Measurements from ENCODE around the gene GBA2.

Gene GBA2

GRCh38 chr9:35748858-35749514 is at the start of gene GBA2, which contains the start of gene RGP1:
GBA2 (minus strand) TSS chr9:35749228; CDS start chr9:35748704, 524 bp downstream.
RGP1 (plus strand) TSS chr9:35749287; CDS start chr9:35749756, 469 bp downstream.
- Mint-ChIP-seq H3K4me1 (ENCODE audit: low read depth) (peaks cover 39% of the 10 kb centered on the region), H3K27ac (peak within 1 kb of the TSS; percentile 85), H3K4me3 (peak within 1 kb of the TSS; percentile 89), H3K36me3 (ENCODE audit: low read depth) (peaks cover 23% of the 10 kb centered on the region), H3K9me3 (no peaks in the 10 kb centered on the region), H3K27me3 (no peaks in the 10 kb centered on the region)

GRCh38 chr9:35797311-35798109 is 48.5 kb upstream of the GBA2 start:
- Mint-ChIP-seq H3K4me3 (no peak overlapping the region), H3K9me3 (no peaks in the 10 kb centered on the region), H3K27ac (no peak overlapping the region), H3K4me1 (ENCODE audit: low read depth) (peaks cover 26% of the 10 kb centered on the region), H3K27me3 (no peaks in the 10 kb centered on the region), H3K36me3 (ENCODE audit: low read depth) (peaks cover 23% of the 10 kb centered on the region)

- Mint-ChIP-seq H3K9me3 (no peaks in the 10 kb centered on the region), H3K4me1 (ENCODE audit: low read depth) (peaks cover 26% of the 10 kb centered on the region), H3K27ac (no peak overlapping the region), H3K36me3 (ENCODE audit: low read depth) (peaks cover 10% of the 10 kb centered on the region), H3K4me3 (no peak overlapping the region), H3K27me3 (no peaks in the 10 kb centered on the region)
Observed at GRCh38 chr9:35795695-35796094, 46.7 kb upstream of the GBA2 start.

GRCh38 chr9:35793461-35793860 is 44.4 kb upstream of the GBA2 start:
- Mint-ChIP-seq H3K27ac (no peak overlapping the region), H3K9me3 (no peaks in the 10 kb centered on the region), H3K27me3 (no peaks in the 10 kb centered on the region), H3K4me1 (ENCODE audit: low read depth) (peaks cover 15% of the 10 kb centered on the region), H3K4me3 (no peak overlapping the region), H3K36me3 (ENCODE audit: low read depth) (peaks cover 9% of the 10 kb centered on the region)

GRCh38 chr9:35792826-35793225 is 43.8 kb upstream of the GBA2 start:
- Mint-ChIP-seq H3K36me3 (ENCODE audit: low read depth) (peaks cover 11% of the 10 kb centered on the region), H3K9me3 (no peaks in the 10 kb centered on the region), H3K27ac (no peak overlapping the region), H3K4me1 (ENCODE audit: low read depth) (peaks cover 9% of the 10 kb centered on the region), H3K27me3 (no peaks in the 10 kb centered on the region), H3K4me3 (no peak overlapping the region)

GRCh38 chr9:35792024-35792813 is 43.2 kb upstream of the GBA2 start:
- Mint-ChIP-seq H3K27me3 (no peaks in the 10 kb centered on the region), H3K9me3 (no peaks in the 10 kb centered on the region), H3K36me3 (ENCODE audit: low read depth) (peaks cover 15% of the 10 kb centered on the region), H3K27ac (no peak overlapping the region), H3K4me3 (no peak overlapping the region), H3K4me1 (ENCODE audit: low read depth) (peaks cover 4% of the 10 kb centered on the region)

GRCh38 chr9:35791297-35791921 is 42.4 kb upstream of the GBA2 start, which contains the start of gene NPR2:
NPR2 (plus strand) TSS chr9:35791591; CDS start chr9:35792409, 818 bp downstream.
- peaks cover 18% of the 10 kb centered on the region for H3K36me3 Mint-ChIP-seq (ENCODE audit: low read depth)
- no peaks in the 10 kb centered on the region for H3K4me1 Mint-ChIP-seq (ENCODE audit: low read depth)
- no peak within 1 kb of the TSS for H3K27ac Mint-ChIP-seq
- H3K9me3 Mint-ChIP-seq = no peaks in the 10 kb centered on the region
- no peaks in the 10 kb centered on the region for H3K27me3 Mint-ChIP-seq
- H3K4me3 Mint-ChIP-seq = no peak within 1 kb of the TSS

GRCh38 chr9:35790385-35791296 is 41.6 kb upstream of the GBA2 start:
- H3K27ac Mint-ChIP-seq = no peak overlapping the region
- no peak overlapping the region for H3K4me3 Mint-ChIP-seq
- peaks cover 25% of the 10 kb centered on the region for H3K36me3 Mint-ChIP-seq (ENCODE audit: low read depth)
- H3K27me3 Mint-ChIP-seq = no peaks in the 10 kb centered on the region
- H3K9me3 Mint-ChIP-seq = no peaks in the 10 kb centered on the region
- H3K4me1 Mint-ChIP-seq (ENCODE audit: low read depth) = no peaks in the 10 kb centered on the region

- no peak overlapping the region for H3K4me3 Mint-ChIP-seq
- peaks cover 26% of the 10 kb centered on the region for H3K36me3 Mint-ChIP-seq (ENCODE audit: low read depth)
- H3K27me3 Mint-ChIP-seq = no peaks in the 10 kb centered on the region
- no peaks in the 10 kb centered on the region for H3K9me3 Mint-ChIP-seq
- H3K27ac Mint-ChIP-seq = no peak overlapping the region
- no peaks in the 10 kb centered on the region for H3K4me1 Mint-ChIP-seq (ENCODE audit: low read depth)
Observed at GRCh38 chr9:35790025-35790384, 41.0 kb upstream of the GBA2 start.

GRCh38 chr9:35789541-35789940 is 40.5 kb upstream of the GBA2 start:
- Mint-ChIP-seq H3K4me1 (ENCODE audit: low read depth) (no peaks in the 10 kb centered on the region), H3K9me3 (no peaks in the 10 kb centered on the region), H3K36me3 (ENCODE audit: low read depth) (peaks cover 26% of the 10 kb centered on the region), H3K4me3 (no peak overlapping the region), H3K27me3 (no peaks in the 10 kb centered on the region), H3K27ac (no peak overlapping the region)

GRCh38 chr9:35783418-35783817 is 34.4 kb upstream of the GBA2 start:
- H3K36me3 Mint-ChIP-seq (ENCODE audit: low read depth) = peaks cover 39% of the 10 kb centered on the region
- H3K4me3 Mint-ChIP-seq = no peak overlapping the region
- no peak overlapping the region for H3K27ac Mint-ChIP-seq
- H3K9me3 Mint-ChIP-seq = no peaks in the 10 kb centered on the region
- H3K27me3 Mint-ChIP-seq = no peaks in the 10 kb centered on the region
- no peaks in the 10 kb centered on the region for H3K4me1 Mint-ChIP-seq (ENCODE audit: low read depth)

GRCh38 chr9:35781066-35781465 is 32.0 kb upstream of the GBA2 start:
- Mint-ChIP-seq H3K27ac (no peak overlapping the region), H3K9me3 (no peaks in the 10 kb centered on the region)

GRCh38 chr9:35778496-35778895 is 29.5 kb upstream of the GBA2 start:
- Mint-ChIP-seq H3K27me3 (no peaks in the 10 kb centered on the region), H3K4me3 (no peak overlapping the region), H3K36me3 (ENCODE audit: low read depth) (peaks cover 15% of the 10 kb centered on the region), H3K4me1 (ENCODE audit: low read depth) (peaks cover 9% of the 10 kb centered on the region), H3K27ac (no peak overlapping the region), H3K9me3 (no peaks in the 10 kb centered on the region)

More at GRCh38 chr9:35781066-35781465, 32.0 kb upstream of the GBA2 start:
- H3K4me3 Mint-ChIP-seq = no peak overlapping the region
- no peaks in the 10 kb centered on the region for H3K4me1 Mint-ChIP-seq (ENCODE audit: low read depth)
- peaks cover 28% of the 10 kb centered on the region for H3K36me3 Mint-ChIP-seq (ENCODE audit: low read depth)
- H3K27me3 Mint-ChIP-seq = no peaks in the 10 kb centered on the region

GRCh38 chr9:35776018-35776417 is 27.0 kb upstream of the GBA2 start:
- H3K9me3 Mint-ChIP-seq = no peaks in the 10 kb centered on the region
- H3K36me3 Mint-ChIP-seq (ENCODE audit: low read depth) = peaks cover 11% of the 10 kb centered on the region
- peaks cover 9% of the 10 kb centered on the region for H3K4me1 Mint-ChIP-seq (ENCODE audit: low read depth)
- no peaks in the 10 kb centered on the region for H3K27me3 Mint-ChIP-seq
- H3K27ac Mint-ChIP-seq = peak overlapping the region; percentile 50
- H3K4me3 Mint-ChIP-seq = no peak overlapping the region
